SHP77 (cell line): ENCODE measurements around the gene OSR1.
"Not testable (repeated sequence)": the region's sequence is repeated elsewhere in the genome, so short reads cannot be mapped to it uniquely, and the experiment has no call there.

ENCODE experiments used
- DNase-seq, 2 experiments: peaks; one replicate each; lab custom pipeline; 2025; lab: John Stamatoyannopoulos, UW

The OSR1 gene

GRCh38 chr2:19332503-19332902 is 25.9 kb downstream of the OSR1 start:
- no peak for DNase-seq

GRCh38 chr2:19331450-19331849 is 27.0 kb downstream of the OSR1 start:
- DNase-seq, result no peak

GRCh38 chr2:19330436-19330835 is 28.0 kb downstream of the OSR1 start:
- DNase-seq, result no peak

GRCh38 chr2:19329445-19329844 is 29.0 kb downstream of the OSR1 start:
- DNase-seq, result no peak

GRCh38 chr2:19327496-19327895 is 30.9 kb downstream of the OSR1 start:
- no peak for DNase-seq

GRCh38 chr2:19321946-19322345 is 36.5 kb downstream of the OSR1 start:
- DNase-seq, result no peak

- DNase-seq, result no peak
Measured at GRCh38 chr2:19320813-19321212, 37.6 kb downstream of the OSR1 start.

- DNase-seq, result no peak
Measured at GRCh38 chr2:19319698-19320097, 38.7 kb downstream of the OSR1 start.

GRCh38 chr2:19319064-19319463 is 39.4 kb downstream of the OSR1 start:
- DNase-seq, result no peak

GRCh38 chr2:19313553-19313952 is 44.9 kb downstream of the OSR1 start:
- DNase-seq, result no peak

- no peak for DNase-seq
Measured at GRCh38 chr2:19312949-19313348, 45.5 kb downstream of the OSR1 start.

GRCh38 chr2:19306065-19306464 is 52.4 kb downstream of the OSR1 start:
- not testable (repeated sequence) for DNase-seq

- peak in 1 of 2 experiments; percentile 43 for DNase-seq
Measured at GRCh38 chr2:19305400-19306055, 52.9 kb downstream of the OSR1 start.

- DNase-seq, result no peak
Measured at GRCh38 chr2:19301706-19302105, 56.7 kb downstream of the OSR1 start.
